GM10266 (cell line): ENCODE data around the gene SNX6.
"Not testable (repeated sequence)": the region's sequence is repeated elsewhere in the genome, so short reads cannot be mapped to it uniquely, and the experiment has no call there.

Source experiments
- DNase-seq: peaks from one replicate; pipeline ENCODE4 v3.0.0; 2012; ENCODE audit errors: extremely low spot score
- TF ChIP-seq, protein P1 (sequence below): IDR thresholded peaks from 2 replicates; pipeline ENCODE4 v1.5.1; 2012; ENCODE audit warnings: mild to moderate bottlenecking, low read depth; ENCODE audit not compliant: control insufficient read depth, insufficient read depth; ENCODE audit errors: missing control alignments

SNX6 gene

DNA sequence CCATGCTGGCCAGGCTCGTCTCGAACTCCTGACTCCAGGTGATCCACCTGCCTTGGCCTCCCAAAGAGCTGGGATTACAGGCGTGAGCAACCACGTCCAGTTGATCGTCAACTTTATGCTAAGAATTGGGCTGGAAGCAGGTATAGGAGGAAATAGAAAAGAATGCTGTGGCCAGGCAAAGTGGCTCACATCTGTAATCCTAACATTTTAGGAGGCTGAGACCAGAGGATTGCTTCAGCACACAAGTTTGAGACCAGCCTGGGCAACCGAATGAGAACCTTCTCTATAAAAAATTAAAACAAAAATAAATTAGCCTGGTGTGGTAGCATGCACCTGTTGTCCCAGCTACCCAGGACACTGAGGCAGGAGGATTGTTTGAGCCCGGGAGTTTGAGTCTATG is 37.1 kb upstream of the SNX6 start:
- TF ChIP-seq, protein P1, sequence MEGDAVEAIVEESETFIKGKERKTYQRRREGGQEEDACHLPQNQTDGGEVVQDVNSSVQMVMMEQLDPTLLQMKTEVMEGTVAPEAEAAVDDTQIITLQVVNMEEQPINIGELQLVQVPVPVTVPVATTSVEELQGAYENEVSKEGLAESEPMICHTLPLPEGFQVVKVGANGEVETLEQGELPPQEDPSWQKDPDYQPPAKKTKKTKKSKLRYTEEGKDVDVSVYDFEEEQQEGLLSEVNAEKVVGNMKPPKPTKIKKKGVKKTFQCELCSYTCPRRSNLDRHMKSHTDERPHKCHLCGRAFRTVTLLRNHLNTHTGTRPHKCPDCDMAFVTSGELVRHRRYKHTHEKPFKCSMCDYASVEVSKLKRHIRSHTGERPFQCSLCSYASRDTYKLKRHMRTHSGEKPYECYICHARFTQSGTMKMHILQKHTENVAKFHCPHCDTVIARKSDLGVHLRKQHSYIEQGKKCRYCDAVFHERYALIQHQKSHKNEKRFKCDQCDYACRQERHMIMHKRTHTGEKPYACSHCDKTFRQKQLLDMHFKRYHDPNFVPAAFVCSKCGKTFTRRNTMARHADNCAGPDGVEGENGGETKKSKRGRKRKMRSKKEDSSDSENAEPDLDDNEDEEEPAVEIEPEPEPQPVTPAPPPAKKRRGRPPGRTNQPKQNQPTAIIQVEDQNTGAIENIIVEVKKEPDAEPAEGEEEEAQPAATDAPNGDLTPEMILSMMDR, result no peak
- DNase-seq, result no peak

DNA sequence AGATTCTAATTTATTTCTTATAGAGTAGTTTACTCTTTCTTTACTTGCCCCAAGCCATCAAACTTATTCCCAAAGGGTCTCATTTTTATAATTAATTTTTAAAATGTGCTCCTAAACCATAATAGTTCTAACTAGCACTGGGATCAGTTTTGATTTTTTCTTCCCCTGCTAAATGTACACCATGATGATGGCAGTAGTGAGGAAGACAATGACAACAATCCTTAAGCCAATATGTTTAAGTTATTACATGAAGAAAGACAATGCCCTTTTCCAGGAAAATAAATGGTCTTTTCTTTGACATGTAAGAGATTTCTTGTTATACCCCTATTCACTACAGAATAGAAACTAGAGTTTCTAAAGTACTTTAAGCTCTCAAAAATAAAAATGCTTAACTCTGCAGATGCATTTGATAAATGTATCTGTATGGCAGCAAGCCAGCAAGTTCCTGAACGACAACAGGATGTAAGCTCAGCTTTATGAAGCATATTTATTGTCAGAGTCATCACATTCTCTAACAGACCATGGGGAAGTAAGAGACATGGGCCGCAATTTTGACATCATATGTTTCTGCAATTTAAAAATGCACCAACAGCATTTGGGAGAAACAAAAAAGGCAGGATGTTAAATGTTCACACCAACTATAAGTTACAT is 36.0 kb upstream of the SNX6 start:
- TF ChIP-seq, protein P1, result no peak
- DNase-seq, result no peak

DNA sequence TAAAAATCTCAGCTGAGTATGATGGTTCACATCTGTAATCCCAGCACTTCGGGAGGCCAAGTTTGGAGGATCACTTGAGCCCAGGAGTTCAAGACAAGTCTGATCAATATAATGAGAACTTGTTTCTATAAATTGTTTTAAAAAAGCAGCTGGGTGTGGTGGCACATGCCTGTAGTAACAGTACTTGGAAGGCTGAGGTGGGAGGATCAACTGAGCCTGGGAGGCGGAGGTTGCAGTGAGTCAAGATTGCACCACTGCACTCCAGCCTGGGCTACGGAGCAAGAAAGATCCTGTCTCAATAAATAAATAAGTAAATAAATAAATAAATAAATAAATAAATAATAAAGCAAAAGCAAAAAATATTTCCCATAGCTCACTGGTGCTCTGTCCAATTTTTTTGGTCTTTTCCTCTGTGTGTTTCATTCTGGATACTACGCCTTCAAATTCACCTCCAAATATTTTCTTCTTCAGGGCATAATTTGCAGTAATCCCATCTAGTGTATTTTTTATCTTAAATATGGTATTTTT is 32.7 kb upstream of the SNX6 start:
- DNase-seq, result no peak
- TF ChIP-seq, protein P1, result no peak

DNA sequence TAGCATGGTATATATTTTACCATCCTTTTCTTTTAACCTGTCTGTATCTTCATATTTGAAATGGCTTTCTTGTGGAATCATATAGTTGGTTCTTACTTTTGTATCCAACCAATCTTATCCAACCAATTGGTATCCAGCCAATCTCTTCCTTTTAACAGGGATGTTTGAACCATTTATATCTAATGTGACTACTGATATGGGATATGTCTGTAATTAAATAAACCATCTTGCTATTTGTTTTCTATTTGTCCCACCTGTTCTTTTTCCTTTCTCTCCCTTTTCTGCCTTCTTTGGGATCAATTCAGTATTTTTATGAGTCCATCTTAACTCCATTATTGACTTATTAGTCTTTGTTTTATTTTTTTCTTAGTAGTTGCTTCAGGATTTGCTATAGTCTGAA is 30.8 kb upstream of the SNX6 start:
- no peak for DNase-seq

DNA sequence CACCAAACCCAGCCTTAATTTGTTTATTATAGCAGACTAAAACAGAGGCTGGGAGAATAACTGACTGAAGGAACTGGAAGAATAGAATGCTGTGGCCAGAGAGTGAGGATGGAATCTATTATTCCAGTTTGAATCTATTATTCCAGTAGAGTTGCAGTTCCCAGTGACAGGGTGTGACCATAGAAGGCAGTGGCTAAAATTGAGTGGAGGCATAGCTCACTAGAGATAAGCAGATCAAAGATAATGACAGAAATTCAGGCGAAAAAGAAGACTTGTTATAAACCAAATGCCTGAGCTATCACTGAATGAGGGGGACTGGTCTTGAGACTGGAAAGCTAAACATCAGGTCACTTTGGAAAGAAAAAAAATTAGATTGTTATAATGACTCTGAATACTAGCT is 26.0 kb upstream of the SNX6 start:
- TF ChIP-seq, protein P1, result no peak
- DNase-seq, result no peak

More for the DNA sequence above, 30.8 kb upstream of the SNX6 start:
- TF ChIP-seq, protein P1, result no peak

DNA sequence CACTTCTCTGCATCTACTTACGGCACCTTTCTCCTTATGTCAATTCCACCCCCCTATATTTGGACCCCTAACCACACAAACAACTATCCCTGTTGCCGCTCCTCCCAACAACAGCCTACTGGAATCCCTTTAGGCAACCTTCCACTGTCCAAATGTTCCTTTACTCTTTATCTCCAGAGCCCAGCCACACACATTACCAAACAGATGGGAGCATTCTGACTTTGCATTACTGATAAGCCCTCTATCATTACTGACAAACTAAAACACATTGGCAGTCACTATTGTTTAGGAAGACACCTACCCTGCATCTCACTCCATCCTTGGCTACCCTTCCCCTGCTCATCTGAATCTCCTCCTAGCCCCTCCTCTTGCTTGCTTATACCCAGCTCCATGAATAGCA is 23.1 kb upstream of the SNX6 start:
- DNase-seq, result not testable (repeated sequence)

DNA sequence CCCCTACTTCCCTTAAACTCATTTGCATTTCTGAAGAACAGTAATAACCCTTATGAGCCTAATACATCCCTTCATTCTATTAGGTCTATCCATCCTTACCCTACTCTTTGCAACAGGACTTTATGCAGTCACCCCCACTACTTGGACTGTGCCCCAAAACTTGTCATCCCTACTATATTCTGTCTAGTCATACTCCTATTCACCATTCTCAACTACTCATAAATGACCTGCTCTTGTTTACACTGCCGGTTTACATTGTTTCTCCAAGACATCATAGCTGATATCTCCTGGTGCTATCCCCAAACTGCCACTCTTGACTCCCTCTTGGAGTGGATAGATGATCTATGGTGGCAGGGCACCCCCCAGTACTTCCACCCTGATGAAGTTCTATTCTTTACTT is 22.4 kb upstream of the SNX6 start:
- DNase-seq, result not testable (repeated sequence)

DNA sequence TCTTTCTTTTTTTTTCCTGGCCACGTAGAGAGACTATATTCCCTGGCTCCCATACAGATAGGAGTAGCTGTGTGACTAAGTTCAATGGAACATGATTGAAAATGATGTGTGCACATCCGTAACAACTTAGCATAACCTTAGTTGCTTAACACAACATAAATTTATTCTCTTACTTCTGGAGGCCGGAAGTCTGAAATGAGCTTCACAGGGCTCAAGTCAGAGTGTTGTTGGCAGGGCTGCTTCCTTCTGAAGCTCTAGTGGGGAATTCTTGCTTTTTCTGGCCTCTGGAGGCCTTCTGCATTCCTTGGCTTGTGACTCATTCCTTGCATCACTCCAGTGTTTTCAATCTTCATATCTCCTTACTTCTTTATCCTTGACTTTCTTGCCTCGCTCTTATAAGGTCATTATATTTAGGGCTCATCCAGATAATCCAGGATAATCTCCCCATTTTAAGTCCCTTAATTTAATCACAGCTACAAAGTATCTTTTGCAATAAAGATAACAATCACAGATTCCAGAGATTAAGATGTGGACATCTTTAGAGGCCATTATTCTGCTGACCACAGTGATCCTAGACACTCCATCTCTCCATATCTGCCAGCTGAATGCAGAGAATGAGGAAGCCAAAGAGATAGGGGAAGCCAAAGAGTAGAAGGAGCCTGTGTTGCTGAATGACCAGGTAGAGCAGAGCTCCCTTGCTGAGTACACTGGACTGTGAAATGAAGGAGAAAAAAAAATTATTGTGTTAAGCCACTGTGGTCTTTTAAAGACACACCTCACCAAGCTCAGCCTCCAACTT is 21.0 kb upstream of the SNX6 start:
- DNase-seq, result no peak
- TF ChIP-seq, protein P1, result no peak

DNA sequence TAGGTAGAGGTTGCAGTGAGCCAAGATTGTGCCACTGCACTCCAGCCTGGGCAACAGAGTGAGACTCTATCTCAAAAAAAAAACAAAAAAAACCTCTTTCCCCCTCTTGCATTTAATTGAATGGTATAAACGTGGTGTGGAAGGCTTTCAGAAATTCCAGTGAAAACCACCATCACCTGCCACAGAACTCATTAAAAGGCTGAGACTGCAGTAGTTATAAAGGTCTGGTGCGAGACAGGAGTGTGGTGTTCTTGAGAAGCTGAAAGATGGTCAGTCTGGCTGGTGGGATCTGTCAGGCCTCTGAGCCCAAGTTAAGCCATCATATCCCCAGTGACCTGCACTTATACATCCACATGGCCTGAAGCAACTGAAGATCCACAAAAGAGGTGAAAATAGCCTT is 20.1 kb upstream of the SNX6 start:
- DNase-seq, result not testable (repeated sequence)
